ENCODE measurements around the gene MSANTD4.
"Not testable (repeated sequence)": the region's sequence is repeated elsewhere in the genome, so short reads cannot be mapped to it uniquely, and the experiment has no call there.

Gene MSANTD4

DNA sequence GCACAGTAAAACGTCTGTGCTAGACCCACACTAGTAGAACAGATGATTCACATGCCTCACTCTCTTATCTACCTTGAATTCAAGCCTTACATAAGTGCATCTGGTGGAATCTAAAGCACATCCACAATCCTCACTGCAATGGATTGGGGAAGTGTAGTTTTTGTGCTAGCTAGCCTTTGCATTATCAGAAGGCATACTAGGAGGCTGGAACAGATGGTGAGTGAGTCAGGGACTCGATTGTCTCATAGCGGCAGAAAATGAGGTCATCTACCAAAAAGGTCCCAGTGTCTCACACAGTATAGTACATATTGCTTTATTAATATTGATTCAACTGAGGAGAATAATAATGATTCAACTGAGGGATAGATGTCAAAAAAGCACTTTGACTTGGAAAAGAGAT is 9.3 kb downstream of the MSANTD4 start:
- peak in 2 of 14 donors; percentile 7 to 64 for DNase-seq

- no peak for DNase-seq
These were observed 10.6 kb downstream of the MSANTD4 start for GRCh38 chr11:106011481-106011880.

GRCh38 chr11:106003094-106003493 is 18.9 kb downstream of the MSANTD4 start:
- not testable (repeated sequence) for DNase-seq

DNA sequence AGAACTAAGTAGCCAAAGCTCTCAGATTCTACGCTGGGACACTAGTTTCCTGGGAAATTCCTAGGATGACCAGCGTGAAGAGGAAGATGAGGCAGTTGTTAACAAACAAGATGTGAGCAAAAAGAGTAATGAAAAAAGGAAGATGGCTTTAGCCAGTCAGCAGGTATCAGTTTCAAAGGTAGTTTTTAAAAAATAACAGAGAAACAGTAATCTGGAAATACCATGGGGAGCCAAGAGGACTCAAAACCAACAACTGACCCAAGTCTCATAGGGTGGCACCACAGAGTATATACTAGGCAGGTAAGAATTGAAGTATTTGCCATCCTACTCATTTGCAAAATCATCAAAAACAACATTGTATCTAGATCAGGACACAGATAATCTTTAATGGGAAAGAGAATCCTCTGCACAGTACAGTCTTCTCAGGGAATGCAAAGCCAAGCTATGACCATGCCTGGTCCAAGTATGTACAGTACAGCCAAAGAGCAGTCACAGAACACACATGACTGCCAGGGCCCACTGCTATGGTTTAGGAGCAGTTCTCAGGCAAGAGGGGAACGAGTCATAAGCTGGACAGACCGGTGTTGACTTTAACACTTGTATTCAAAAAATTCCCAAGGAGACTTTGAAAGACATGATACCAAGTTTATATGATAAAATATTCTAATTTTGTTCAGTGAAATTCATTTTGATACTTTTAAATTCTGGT is 20.6 kb downstream of the MSANTD4 start:
- DNase-seq: no peak

GRCh38 chr11:105991888-105992287 is 30.2 kb downstream of the MSANTD4 start:
- no peak for DNase-seq

- DNase-seq: no peak
These were observed 32.9 kb downstream of the MSANTD4 start for GRCh38 chr11:105989124-105989523.

- DNase-seq: no peak
These were observed 33.8 kb downstream of the MSANTD4 start for GRCh38 chr11:105988197-105988596.

DNA sequence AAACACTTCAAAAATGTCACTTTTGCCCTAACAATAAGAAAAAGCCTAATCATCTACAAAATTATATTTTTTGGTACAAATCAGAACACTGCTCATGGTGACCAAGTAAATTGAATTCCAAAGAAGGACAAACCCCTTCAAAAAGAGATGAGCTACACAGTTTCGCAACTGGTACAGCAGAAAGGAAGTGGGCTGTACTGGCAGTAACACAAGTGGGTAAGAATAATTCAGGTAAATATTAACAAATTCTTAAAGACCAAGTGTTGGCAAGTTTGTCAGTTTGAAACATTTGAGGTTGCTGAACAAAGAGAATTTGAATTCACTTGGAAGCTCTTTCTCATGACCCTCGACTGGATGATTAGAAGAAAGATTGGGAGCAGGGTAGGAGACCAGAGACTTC is 35.5 kb downstream of the MSANTD4 start:
- DNase-seq: no peak

DNA sequence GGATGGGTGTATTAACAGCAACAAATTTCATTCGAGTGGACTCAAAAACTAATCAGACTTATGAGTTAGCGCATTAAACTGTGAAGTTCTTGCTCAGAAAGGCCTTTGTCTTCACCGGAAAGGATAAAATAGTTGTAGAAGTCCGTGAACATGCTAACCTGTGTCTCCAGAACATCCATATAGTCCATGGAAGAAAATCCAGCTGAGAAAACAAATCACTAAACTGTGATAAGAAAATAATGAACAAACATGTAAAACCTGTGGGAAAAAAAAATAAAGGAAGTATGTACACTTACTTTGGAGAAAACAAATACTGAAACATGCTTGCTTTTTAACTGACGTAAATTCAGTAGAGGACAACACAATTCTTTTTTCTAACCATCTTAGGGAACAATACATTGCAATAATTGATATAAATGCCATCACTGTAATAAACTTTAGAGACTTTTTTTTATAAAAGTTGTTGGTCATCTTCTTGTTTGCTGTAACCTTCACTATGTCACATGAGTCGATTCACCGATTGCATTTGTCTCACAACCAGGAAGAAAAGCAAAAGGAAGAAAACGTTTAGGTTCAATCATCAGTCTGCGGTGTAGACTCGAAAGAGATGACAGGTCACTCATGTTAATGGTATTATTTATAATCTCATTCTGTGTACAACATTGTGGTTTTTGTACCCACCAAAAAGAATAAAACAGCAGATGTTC is 41.9 kb downstream of the MSANTD4 start:
- DNase-seq: no peak

- DNase-seq: no peak
These were observed 46.9 kb downstream of the MSANTD4 start for GRCh38 chr11:105975128-105975527.

GRCh38 chr11:105969756-105970155 is 52.3 kb downstream of the MSANTD4 start:
- DNase-seq: no peak

DNA sequence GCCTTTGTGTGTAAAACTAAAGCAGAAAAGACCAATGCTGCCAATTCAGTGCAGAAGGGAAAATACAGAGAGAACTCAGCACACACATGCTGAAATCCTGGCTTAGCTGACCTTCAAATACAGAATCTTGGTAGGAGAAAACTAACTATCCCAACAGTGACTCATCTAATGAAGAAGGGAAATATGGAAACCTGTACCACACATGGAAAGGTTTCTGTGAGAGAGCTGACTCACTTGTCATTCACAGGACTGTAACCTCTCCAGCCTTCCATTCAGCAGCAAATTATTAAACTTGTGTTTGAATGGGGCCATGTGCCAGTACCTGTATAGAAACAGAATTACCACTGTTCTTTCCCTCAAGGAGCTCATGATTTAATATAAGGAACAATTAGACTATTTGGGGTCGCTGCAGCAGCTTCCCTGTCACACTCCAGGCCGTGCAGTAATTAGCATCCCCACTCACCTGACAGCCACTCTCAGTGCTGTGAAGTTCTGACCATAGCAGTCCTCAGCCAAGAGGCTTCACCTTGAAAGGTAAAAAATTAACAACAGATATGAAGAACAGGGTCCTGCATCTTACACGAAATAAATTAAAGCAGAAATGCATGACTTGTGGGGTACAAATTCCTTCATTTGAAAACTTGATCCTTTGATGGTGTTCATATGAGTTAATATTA is 53.9 kb downstream of the MSANTD4 start:
- DNase-seq: no peak

DNA sequence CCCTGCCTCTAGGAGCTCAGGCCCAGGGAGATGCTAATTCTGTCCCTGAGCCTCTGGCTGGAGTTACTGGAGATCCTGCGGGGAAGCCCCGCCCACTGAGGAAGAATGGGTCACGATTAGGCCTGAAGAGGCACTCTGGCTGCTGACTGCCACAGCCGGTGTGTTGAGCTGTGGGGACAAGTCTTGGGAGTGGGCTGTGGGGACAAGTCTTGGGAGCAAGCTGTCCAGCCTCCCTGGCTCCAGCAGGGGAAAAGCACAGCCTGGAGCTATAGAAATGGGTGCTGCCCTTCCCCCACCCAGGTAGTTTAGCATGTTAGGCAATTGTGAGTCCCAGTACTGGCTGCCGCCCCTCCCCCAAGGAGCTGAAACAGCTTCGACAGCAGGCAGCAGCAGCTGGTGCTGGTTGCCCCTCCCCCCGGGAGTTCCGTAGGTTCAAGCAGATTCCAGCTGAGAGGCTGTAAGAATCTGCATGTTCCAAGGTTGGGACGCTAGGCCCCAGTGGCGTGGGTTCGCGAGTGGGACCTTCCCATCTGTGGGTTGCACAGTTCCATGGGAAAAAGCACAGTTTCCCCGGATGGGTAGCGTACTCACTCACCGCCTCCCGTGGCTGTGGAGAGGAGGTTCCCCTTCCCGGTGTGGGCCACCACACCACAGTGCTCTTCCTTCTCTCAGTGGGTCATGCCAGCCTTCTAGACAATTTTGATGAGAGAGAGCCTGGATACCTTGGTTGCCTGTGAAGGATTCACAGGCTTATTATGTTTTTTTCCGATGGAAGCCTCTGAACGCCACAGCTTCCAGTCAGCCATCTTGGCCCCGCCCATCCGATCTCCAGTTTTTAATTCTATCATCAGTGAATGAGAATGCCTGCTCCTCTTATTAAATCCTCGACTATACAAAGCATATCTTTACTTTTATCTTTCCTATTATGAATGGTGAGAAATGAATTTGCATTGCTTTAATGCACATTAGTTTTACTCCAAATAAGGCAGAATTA is 61.5 kb downstream of the MSANTD4 start:
- no peak for DNase-seq

Measured in C1 segment of cervical spinal cord (tissue), 14 donors.